ENCODE measurements around the gene SAP30BP. TPM values are rescaled to one million over a fixed set of nuclear protein-coding genes. Genes with fewer than 3 reads are reported as not detected.

The SAP30BP gene
- total and polyA plus RNA-seq, 2 donors (not counting 3 experiments of a cell fraction or from before 2014, with no cell fraction given), result 116 to 151 TPM

GRCh38 chr17:75664099-75664549 lies 3.0 kb upstream of the SAP30BP start:
- dilution Hi-C loops (cut with MboI; ENCODE audit: extremely low pct_ligation_motif_present, low sequenced_read_pairs), result no loop called here
- no peak for TF ChIP-seq JUN (IDR thresholded peaks at IDR 0.05; ENCODE audit: borderline replicate concordance, insufficient read depth, insufficient read length, low read depth)
- TF ChIP-seq MYC (IDR thresholded peaks at IDR 0.05; ENCODE audit: low read depth, low read length), result no peak
- TF ChIP-seq POLR2A (IDR thresholded peaks at IDR 0.05; ENCODE audit: low read depth, low read length), result no peak
- TF ChIP-seq GATA2 (IDR thresholded peaks at IDR 0.05; ENCODE audit: insufficient read depth, insufficient read length, low read depth, low read length), result no peak
- no peak for TF ChIP-seq EZH2 (IDR thresholded peaks at IDR 0.05; ENCODE audit: borderline replicate concordance, low read depth, low read length, severe bottlenecking)
- no peak for TF ChIP-seq POLR2AphosphoS5 (IDR thresholded peaks at IDR 0.05; ENCODE audit: insufficient read depth, low read depth, low read length)
- no peak for TF ChIP-seq FOS (IDR thresholded peaks at IDR 0.05; ENCODE audit: borderline replicate concordance, insufficient read depth, low read length)
- TF ChIP-seq MAX (IDR thresholded peaks at IDR 0.05; ENCODE audit: insufficient read depth, insufficient read length), result no peak
- no peak for TF ChIP-seq CTCF (IDR thresholded peaks at IDR 0.05; ENCODE audit: extremely low read depth in 1 of 2, insufficient read depth in 1 of 2, low read depth in 1 of 2, low read length in 2 of 2)
- POLR2A ChIA-PET, result no interaction called here

More at GRCh38 chr17:75664099-75664549, 3.0 kb upstream of the SAP30BP start:
- no peak overlapping the region for H3K9ac ChIP-seq (replicated peaks; ENCODE audit: extremely low read depth, insufficient read depth, low read length)
- no peak overlapping the region for H2AFZ ChIP-seq (ENCODE audit: low read depth, low read length)
- H3K27ac ChIP-seq (ENCODE audit: insufficient read depth, low read depth, low read length), result no peak overlapping the region
- CTCF ChIA-PET, result interaction anchor here (0.6 kb wide), 1 partner anchor 10 kb away, joined by 3 read pairs; no protein-coding TSS in a partner anchor
- DNase-seq (ENCODE audit: low read depth, low spot score) (no peak), FAIRE-seq (no peak)
- no peaks in the 10 kb centered on the region for H3K9me3 ChIP-seq (replicated peaks; ENCODE audit: control insufficient read depth, insufficient read depth, low read length)
- H3K4me2 ChIP-seq (ENCODE audit: insufficient read depth, low read length), result no peak overlapping the region
- H3K79me2 ChIP-seq (ENCODE audit: control insufficient read depth, insufficient read depth, low read length), result peaks cover 30% of the 10 kb centered on the region
- no peak overlapping the region for H3K4me3 ChIP-seq (replicated peaks in 1 of 3; ENCODE audit: insufficient read depth in 1 of 3, low read depth in 1 of 3, low read length in 3 of 3)
- BruUV-seq (replicated peaks), result no TSS peak
- no peaks in the 10 kb centered on the region for H3K27me3 ChIP-seq (ENCODE audit: control insufficient read depth in 2 of 2, insufficient read depth in 2 of 2, low read length in 2 of 2)
- no peaks in the 10 kb centered on the region for H4K20me1 ChIP-seq (replicated peaks; ENCODE audit: control insufficient read depth, extremely low read depth, insufficient read depth, low read length)
- no peaks in the 10 kb centered on the region for H3K9me1 ChIP-seq (replicated peaks; ENCODE audit: control insufficient read depth, extremely low read depth, insufficient read depth, low read length)
- H3K4me1 ChIP-seq (ENCODE audit: control insufficient read depth, extremely low read depth, insufficient read depth, low read length), result peaks cover 20% of the 10 kb centered on the region
- H3K36me3 ChIP-seq (ENCODE audit: control insufficient read depth in 2 of 2, extremely low read depth in 1 of 2, insufficient read depth in 2 of 2, low read length in 2 of 2), result peaks cover 3 to 16% of the 10 kb centered on the region in 2 experiments
- intact Hi-C loops (cut with micrococcal nuclease), result no loop called here

Measured in endothelial cell of umbilical vein (primary cell).